Keratinocyte (primary cell): Measurements from ENCODE around the gene PREP. TPM values are rescaled to one million over a fixed set of nuclear protein-coding genes. Genes with fewer than 3 reads are reported as not detected.

ENCODE experiments used
- DNase-seq: peaks from one replicate; pipeline ENCODE4 v3.0.0-alpha.2; 2011; ENCODE audit warnings: low read depth, missing footprints, low spot score
- FAIRE-seq: peaks from 2 replicates; lab custom pipeline; 2011; peaks lifted over from hg19 to GRCh38; lab: Jason Lieb, UNC
- H2AFZ ChIP-seq: 2 replicates; pipeline ENCODE4 v1.6.0; 2012; ENCODE audit warnings: low read length, control low read depth, inconsistent platforms; ENCODE audit not compliant: control insufficient read depth
- H3K27ac ChIP-seq: 2 replicates; pipeline ENCODE4 v1.5.1; 2011; ENCODE audit warnings: low read length; ENCODE audit not compliant: control insufficient read depth, insufficient read depth
- H3K27me3 ChIP-seq: 3 replicates; pipeline ENCODE4 v1.6.0; 2011; ENCODE audit warnings: low read length; ENCODE audit not compliant: control insufficient read depth, insufficient read depth; ENCODE audit errors: extremely low read depth
- H3K36me3 ChIP-seq, 2 experiments: 2 replicates in 1 of 2; 3 replicates in 1 of 2; pipeline ENCODE4 v1.5.1; 2011; ENCODE audit warnings: low read length in 2 of 2, mild to moderate bottlenecking in 1 of 2; ENCODE audit not compliant: control insufficient read depth in 2 of 2, insufficient read depth in 2 of 2; ENCODE audit errors: extremely low read depth in 1 of 2
- H3K4me1 ChIP-seq: 3 replicates; pipeline ENCODE4 v1.5.1; 2011; ENCODE audit warnings: low read length; ENCODE audit not compliant: control insufficient read depth, insufficient read depth; ENCODE audit errors: extremely low read depth
- H3K4me2 ChIP-seq: 3 replicates; pipeline ENCODE4 v1.6.0; 2011; ENCODE audit warnings: low read depth, low read length; ENCODE audit not compliant: control insufficient read depth, insufficient read depth; ENCODE audit errors: extremely low read depth
- H3K4me3 ChIP-seq, 3 experiments: fragments of 200-600 bp in 1 of 3; sonication (generic) in 1 of 3; 2 replicates in 2 of 3; 3 replicates in 1 of 3; pipeline ENCODE4 v1.5.1; 2011 to 2016; ENCODE audit warnings: low read length in 3 of 3, mild to moderate bottlenecking in 3 of 3, control low read depth in 2 of 3, inconsistent platforms in 1 of 3, low read depth in 1 of 3, mixed read lengths in 1 of 3, mixed run types in 1 of 3, moderate library complexity in 1 of 3; ENCODE audit not compliant: control insufficient read depth in 2 of 3, insufficient read depth in 2 of 3; ENCODE audit errors: extremely low read depth in 1 of 3
- H3K79me2 ChIP-seq: 2 replicates; pipeline ENCODE4 v1.6.0; 2012; ENCODE audit warnings: low read length; ENCODE audit not compliant: control insufficient read depth, insufficient read depth
- H3K9ac ChIP-seq: 3 replicates; pipeline ENCODE4 v1.6.0; 2011; ENCODE audit warnings: low read length; ENCODE audit not compliant: control insufficient read depth, insufficient read depth; ENCODE audit errors: extremely low read depth
- H3K9me1 ChIP-seq: 3 replicates; pipeline ENCODE4 v1.6.0; 2011; ENCODE audit warnings: low read length; ENCODE audit not compliant: control insufficient read depth, insufficient read depth; ENCODE audit errors: extremely low read depth
- H3K9me3 ChIP-seq: 2 replicates; pipeline ENCODE4 v1.5.1; 2012; ENCODE audit warnings: low read depth, low read length; ENCODE audit not compliant: control insufficient read depth
- H4K20me1 ChIP-seq: 3 replicates; pipeline ENCODE4 v1.6.0; 2011; ENCODE audit warnings: low read length; ENCODE audit not compliant: control insufficient read depth, insufficient read depth; ENCODE audit errors: extremely low read depth
- CTCF ChIP-seq, 3 experiments: IDR thresholded peaks in 1 of 3; conservative IDR thresholded peaks in 1 of 3; optimal IDR thresholded peaks in 1 of 3; 2 replicates in 2 of 3; 3 replicates in 1 of 3; pipeline versions ENCODE3 to v1.5.1; 2011; ENCODE audit warnings: low read length in 3 of 3, mild to moderate bottlenecking in 3 of 3, moderate library complexity in 2 of 3, control low read depth in 1 of 3, inconsistent platforms in 1 of 3; ENCODE audit not compliant: insufficient read depth in 2 of 3; ENCODE audit errors: extremely low read depth in 1 of 3
- EZH2 ChIP-seq: IDR thresholded peaks from one replicate; pipeline ENCODE4 v1.6.1; 2012; ENCODE audit warnings: inconsistent platforms, mild to moderate bottlenecking, low read length, moderate library complexity
- dilution Hi-C: fragments of 300-500 bp; cut with MboI; formaldehyde crosslinking; loops from one replicate; pipeline ENCODE4 v1.7.0; 2020; ENCODE audit warnings: low sequenced_read_pairs; ENCODE audit not compliant: extremely low pct_ligation_motif_present
- polyA plus RNA-seq, 5 experiments: library from polyadenylated mRNA; depleted of rRNA in 3 of 5; stranded (reverse) in 3 of 5; stranded (forward) in 1 of 5; unstranded in 1 of 5; fragments of >200 nt; gene quantifications; 1 replicate in 1 of 5; 2 replicates in 3 of 5; 3 replicates in 1 of 5; pipeline versions ENCODE4 v1.2.1 to v1.2.3, GENCODE V29; 2011 to 2012; ENCODE audit warnings: missing spikeins in 2 of 5, low read depth in 1 of 5, low replicate concordance in 1 of 5

PREP gene
- polyA plus RNA-seq, 1 donor (not counting 4 experiments of a cell fraction or from before 2014, with no cell fraction given): 48.3 TPM

- no peak overlapping the region for H2AFZ ChIP-seq
- H3K27ac ChIP-seq: no peak overlapping the region
- H3K79me2 ChIP-seq: peaks cover 8% of the 10 kb centered on the region
- peaks cover 11 to 21% of the 10 kb centered on the region in 2 experiments for H3K36me3 ChIP-seq
- H3K9ac ChIP-seq: no peak overlapping the region
- no peaks in the 10 kb centered on the region for H4K20me1 ChIP-seq
- peak; percentile 75 for FAIRE-seq
- no peaks in the 10 kb centered on the region for H3K27me3 ChIP-seq
- H3K9me1 ChIP-seq: no peaks in the 10 kb centered on the region
- no peak overlapping the region for H3K4me2 ChIP-seq
- DNase-seq: peak; percentile 40
- TF ChIP-seq EZH2 (no peak), CTCF (optimal IDR thresholded peaks at IDR 0.05 in 1 of 3, IDR thresholded peaks at IDR 0.05 in 1 of 3, conservative IDR thresholded peaks at IDR 0.05 in 1 of 3; ENCODE audit: extremely low read depth in 1 of 3, insufficient read depth in 2 of 3, low read length in 3 of 3) (no peak)
- no peaks in the 10 kb centered on the region for H3K9me3 ChIP-seq
- H3K4me3 ChIP-seq: no peak overlapping the region
- dilution Hi-C loops: no loop called here
- peaks cover 43% of the 10 kb centered on the region for H3K4me1 ChIP-seq
Measured at GRCh38 chr6:105322499-105323225, 80.2 kb downstream of the PREP start.

- peaks cover 36% of the 10 kb centered on the region for H3K4me1 ChIP-seq
- dilution Hi-C loops: no loop called here
- H4K20me1 ChIP-seq: no peaks in the 10 kb centered on the region
- no peaks in the 10 kb centered on the region for H3K9me1 ChIP-seq
- DNase-seq (no peak), FAIRE-seq (peak; percentile 34)
- H3K27me3 ChIP-seq: no peaks in the 10 kb centered on the region
- no peak overlapping the region for H3K9ac ChIP-seq
- no peak for TF ChIP-seq EZH2
- TF ChIP-seq CTCF (optimal IDR thresholded peaks at IDR 0.05 in 1 of 3, IDR thresholded peaks at IDR 0.05 in 1 of 3, conservative IDR thresholded peaks at IDR 0.05 in 1 of 3; ENCODE audit: extremely low read depth in 1 of 3, insufficient read depth in 2 of 3, low read length in 3 of 3): no peak
- no peak overlapping the region for H3K4me3 ChIP-seq
- H3K9me3 ChIP-seq: no peaks in the 10 kb centered on the region
- no peak overlapping the region for H2AFZ ChIP-seq
- peaks cover 11 to 21% of the 10 kb centered on the region in 2 experiments for H3K36me3 ChIP-seq
- no peak overlapping the region for H3K27ac ChIP-seq
- H3K4me2 ChIP-seq: no peak overlapping the region
- H3K79me2 ChIP-seq: peaks cover 10% of the 10 kb centered on the region
Measured at GRCh38 chr6:105321728-105322127, 81.2 kb downstream of the PREP start.
